NCI-H187 treated with DMSO at 0.1 percent for 48 hours (cell line): ENCODE results near the gene GRM8.

Experiments used
- DNase-seq: peaks from one replicate; lab custom pipeline; 2025; lab: John Stamatoyannopoulos, UW

The GRM8 gene

DNA sequence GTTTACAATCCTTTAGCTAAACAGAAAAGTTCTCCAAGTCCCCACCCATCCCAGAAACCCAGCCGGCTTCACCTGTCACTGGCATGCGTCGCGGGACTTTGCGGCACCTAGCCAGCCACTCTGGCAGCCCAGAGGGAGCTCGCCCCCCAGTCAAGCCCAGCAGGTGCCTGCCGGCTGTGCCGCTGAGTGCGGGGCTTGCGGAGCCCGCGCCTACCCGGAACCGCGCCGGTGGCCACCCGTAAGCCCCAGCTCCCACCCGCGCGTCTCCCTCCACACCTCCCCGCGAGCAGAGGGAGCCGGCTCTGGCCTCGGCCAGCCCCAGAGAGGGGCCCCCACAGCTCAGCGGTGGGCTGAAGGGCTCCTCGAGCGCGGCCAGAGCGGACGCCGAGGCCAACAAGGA is 446.1 kb downstream of the GRM8 start:
- no peak for DNase-seq

DNA sequence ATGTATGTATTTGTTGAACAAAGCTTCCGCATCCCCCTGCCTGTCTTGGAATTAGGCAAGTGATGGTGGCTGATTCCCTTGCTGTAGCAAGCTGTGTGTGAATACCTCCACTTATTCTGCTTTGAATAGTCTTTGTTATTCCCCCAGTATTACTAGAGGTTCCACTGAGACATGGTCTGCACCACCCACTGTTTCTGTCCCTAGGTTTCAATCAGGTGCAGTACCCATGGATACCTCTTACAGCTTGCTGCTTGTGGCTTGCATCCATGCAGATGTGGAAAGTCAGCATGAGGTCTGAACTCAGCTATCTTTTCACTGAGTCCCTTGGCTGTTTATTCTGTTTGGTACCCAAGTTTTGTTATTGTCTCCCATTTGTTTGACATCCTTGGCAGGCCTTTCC is 447.4 kb downstream of the GRM8 start:
- DNase-seq, result no peak

DNA sequence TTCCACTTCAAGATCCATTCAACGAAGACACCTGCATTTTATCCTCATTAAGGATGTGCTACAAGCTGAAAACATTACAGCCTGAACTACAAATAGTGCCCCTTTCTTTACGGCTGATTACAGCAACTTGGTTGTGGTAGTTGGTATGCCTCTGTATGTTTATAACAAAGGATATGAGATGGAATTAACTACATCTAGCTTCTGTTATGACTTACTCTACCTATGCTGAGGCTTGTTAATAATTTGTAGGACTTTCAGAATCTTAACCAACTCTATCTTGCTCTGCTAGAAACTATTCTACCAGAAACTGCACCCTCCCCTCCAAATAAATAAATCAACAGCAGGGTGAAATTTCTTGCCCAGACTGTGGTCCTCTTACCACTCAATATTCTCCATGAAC is 448.1 kb downstream of the GRM8 start:
- DNase-seq, result no peak

DNA sequence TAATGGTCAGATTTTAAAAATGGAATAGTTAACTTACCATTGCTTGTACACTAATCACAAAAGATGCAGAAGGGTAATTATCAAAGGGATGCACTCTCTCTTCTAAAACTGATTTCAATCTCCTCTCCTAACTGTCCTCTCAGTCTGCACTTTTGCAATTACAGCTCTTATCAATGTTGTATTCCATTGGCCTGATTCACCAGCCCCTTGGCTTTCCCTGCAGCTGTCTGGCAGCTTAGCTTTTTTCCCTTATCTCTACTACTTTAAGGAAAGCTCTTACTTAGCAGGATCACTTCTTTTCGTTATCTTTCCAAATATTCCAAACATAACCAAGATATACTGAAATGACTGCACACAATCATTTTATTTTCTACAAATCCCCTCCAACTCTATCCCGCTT is 448.8 kb downstream of the GRM8 start:
- DNase-seq, result no peak

DNA sequence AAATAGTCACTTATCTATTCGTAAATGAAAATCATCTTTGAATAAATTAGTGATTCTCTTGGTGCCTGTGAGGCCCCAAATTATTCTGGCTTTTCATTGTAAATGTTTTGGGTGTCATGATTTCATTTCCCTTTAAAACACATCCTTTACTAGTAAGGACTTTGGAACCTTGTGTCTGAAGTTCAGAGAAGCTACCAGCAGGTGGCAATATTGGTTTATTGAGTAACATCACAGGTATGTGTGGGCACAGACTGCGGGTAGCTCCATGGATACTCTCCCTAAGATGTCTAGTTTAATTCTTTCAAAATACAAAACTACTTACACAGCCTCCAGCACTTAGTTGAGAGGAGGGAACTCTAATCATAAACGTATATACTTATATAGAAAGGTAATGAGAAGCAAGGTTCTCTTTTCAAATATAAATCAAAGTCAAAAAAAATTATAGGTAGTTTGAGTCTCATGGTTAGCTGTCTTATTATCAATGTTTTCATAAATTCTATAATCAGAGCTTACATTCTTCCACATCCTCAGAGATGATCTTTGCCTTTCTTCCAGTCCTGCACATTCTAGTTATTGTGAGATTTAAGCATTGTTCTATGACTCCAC is 449.6 kb downstream of the GRM8 start:
- peak; percentile 71 for DNase-seq

DNA sequence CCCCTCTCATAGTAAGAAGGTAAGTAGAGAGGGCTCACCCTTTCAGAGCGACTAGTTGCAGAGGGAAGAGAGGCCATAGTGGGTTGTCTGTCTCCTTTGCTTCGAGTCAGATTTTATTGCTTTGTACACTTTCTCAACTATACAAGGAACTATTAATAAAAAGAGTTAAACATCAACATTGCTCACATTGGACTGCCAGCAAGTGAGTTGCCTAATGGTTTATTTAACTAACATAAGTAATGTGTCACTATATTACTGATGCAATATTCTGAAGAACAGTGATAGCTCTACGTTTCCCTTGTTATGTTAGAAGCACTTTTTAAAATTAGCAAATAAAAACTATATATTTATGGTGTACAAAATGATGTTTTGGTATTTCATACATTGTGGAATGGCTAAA is 451.0 kb downstream of the GRM8 start:
- no peak for DNase-seq

DNA sequence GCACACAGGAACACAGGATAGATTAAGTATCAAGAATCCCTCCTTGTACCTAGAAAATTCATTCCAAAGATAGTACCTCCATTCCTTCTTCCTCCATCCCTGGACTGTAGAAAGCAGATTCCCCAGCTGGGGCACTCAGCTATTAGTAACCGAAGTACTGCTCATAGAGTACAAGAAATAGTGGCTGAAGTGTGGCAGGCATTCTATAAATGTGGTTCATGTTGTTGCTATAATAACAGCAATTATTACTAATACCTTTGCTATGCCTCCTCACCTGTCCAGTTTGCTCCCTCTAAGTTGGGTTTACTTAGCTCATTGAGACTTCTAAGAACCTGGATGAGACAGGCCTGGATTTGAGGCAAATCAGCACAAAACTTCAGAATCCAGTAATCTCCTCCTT is 453.2 kb downstream of the GRM8 start:
- DNase-seq, result no peak

DNA sequence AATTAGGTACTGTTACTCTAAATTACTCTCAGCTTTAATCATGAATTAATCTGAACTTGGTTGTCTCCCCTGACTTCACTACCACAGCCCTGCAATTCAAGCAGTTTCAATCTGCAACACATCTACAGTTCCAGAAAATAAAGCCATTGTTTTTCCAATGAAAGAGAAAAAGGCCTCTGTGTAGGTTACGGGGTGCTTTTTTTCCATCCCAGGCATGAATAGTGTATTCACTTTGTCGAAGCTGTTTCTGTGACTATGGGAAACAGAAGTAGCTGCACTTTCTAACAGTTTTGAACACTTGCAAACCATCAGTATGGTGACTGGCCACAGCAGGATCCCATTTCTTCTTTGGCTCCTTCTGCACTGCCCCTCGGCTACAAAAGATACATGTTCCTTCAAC is 460.2 kb downstream of the GRM8 start:
- no peak for DNase-seq

DNA sequence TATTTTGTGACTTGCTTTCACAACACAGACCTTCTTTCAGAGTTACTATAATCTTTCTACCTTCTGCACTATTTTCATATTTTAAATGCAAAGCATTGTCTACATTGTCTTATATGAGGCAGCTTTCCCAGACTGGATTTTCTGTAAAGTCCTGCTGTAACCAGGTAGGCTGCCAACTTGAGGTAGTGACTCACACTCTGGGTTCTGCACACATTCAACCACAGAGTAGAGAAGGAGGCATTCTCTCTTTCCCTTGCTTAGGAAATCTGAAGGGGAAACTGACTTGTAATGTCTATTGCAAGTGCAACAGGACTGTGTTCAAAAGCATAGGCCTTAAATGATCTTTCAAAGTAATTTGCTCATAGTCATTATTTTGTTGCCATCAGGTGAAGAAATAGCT is 461.4 kb downstream of the GRM8 start:
- DNase-seq, result no peak

DNA sequence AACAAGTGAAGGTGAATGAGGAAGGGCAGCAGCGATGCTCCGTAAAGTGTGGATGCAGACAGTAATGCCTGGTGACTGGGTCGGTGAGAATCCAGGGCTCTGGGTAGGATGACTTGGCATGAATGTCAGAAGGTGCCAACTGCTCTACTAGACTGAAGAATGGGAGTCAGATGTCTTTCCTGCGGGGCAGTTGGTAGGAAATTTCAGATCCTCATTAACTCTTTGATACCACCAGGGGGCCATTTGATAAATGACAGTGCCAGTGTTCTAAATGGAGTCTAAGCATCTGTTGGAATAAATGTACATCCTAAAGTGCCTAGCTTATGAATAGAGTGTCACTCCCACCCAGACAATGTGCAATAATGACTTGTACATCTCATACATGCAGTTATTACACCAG is 462.0 kb downstream of the GRM8 start:
- no peak for DNase-seq

DNA sequence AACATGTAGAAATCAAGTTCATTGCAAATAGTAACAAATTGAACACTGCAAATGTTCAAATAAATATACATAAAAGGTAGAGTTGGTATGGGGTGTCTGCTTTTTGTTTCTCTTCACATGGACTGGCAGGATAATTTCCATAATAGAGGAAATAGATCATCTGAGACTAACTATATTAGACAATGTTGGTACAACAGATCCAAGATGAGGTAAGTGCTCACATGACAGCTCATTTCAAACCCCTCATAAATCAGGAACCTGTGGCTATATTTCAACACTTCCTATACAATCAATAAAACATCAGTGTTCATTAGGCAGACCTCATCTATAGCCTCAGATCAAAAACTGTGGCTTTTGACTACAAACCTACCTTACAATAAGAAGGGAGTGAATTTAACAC is 469.1 kb downstream of the GRM8 start:
- DNase-seq, result no peak

DNA sequence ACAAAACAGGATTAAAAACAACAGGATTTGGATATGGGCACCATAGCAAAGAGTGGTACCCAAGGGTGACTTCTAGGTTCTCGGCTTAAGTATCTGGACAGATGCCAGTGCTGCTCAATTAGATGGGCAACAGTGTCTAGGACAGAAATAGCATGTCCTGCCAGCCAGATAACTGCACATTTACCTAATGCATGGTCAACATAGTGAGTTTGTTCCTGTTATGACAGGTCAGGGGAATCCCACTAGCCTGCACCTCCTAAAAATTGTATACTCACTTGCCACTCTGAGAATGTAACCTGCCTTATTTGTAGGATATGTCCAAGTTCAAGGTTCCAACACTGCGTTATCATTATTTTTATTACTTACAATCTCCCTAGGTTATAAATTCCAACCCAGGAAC is 471.7 kb downstream of the GRM8 start:
- no peak for DNase-seq

DNA sequence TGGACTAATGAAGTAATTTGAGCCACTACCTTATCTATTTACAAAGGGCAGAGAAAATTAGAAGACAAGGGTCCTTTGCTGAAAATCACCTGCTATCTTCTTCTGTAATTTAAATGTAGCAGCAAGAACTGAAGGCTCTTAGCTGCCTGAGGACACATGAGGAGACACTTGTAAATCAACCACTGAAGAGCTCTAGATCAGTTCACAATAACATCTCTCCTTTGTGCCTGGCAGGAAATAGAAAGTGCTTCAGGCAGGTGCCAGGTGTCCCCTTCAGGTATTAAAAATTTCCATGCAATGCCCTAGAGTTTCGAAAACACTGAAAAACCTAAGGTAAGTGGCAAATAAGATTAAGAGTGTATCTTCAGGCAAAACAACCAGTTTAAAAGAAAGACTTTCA is 474.6 kb downstream of the GRM8 start:
- peak; percentile 100 for DNase-seq

DNA sequence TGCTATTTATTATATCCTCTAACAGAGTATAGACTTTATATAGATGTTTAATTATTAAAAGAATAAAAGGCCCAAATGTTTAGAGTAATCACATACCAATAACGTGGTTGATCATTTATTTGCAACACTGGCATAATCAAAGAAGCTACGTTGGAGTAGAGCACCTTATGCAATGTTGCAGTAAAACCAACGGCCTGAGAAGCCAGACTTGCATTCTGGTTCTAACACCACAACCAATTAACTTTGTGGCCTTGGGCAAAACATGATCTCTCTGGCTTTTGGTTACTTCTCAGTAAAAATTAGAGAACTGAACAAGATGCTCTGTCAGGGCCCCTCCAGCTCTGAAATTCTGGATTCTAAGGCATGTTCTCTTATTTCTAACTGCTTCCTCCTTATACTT is 476.2 kb downstream of the GRM8 start:
- no peak for DNase-seq

DNA sequence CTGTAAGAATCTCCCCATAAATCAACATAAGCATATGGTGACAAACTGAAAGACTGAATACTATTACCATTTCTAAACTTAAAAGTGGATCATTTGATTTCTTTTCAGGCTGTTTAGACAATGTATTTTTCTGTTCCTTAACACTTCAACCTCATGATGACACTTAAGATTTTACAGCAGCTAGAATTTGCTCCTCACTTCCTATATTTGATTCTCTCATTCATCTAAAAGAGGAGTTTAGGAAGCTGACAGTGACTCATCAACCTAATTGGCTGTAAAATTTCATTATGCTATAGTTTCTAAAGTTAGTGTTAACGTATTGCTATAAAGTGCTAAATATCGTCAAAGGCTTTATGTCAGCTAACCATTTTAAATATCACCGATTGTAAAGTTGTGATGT is 478.7 kb downstream of the GRM8 start:
- no peak for DNase-seq

DNA sequence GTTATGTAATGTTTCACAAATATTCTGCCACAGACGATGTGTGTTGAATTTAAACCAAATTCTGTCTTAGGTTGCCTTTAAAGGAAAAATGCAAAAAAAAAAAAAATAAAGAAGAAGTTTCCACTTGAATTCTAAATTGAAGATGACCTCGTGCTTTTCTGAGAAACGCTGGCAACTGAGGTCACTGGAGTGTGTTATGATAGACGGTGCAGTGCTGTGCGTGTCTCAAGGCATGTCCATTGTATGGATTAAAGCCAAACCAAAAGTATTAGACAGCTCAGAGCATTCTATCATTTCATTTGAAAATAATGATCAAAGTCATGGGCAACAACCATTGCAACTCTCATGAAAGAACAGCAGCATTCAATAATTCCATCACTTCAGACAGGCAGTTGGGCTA is 483.9 kb downstream of the GRM8 start:
- DNase-seq, result no peak

DNA sequence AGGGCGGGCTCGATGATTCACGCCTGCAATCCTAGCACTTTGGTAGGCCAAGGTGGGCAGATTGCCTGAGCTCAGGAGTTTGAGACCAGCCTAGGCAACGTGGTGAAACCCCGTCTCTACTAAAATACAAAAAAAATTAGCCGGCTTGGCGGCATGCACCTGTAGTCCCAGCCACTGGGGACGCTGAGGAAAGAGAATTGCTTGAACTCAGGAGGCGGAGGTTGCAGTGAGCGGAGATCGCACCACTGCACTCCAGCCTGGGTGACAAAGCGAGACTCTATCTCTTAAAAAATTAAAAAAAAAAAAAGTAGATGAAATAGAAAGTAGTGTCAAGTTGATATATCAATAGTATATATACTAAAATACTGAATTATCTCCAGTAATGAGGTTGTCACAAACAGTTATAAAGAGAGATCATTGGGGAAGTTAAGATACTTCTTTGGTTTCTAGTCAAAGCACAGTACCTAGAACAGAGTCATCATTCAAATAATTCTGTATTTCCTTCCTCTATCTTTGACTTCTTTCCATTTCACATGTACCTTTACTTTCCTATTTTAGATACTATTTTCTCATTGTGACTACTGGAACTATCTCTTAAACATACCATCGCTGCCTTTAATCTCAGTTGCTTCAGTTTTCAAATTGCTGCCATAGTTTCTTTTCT is 491.7 kb downstream of the GRM8 start:
- DNase-seq, result no peak

DNA sequence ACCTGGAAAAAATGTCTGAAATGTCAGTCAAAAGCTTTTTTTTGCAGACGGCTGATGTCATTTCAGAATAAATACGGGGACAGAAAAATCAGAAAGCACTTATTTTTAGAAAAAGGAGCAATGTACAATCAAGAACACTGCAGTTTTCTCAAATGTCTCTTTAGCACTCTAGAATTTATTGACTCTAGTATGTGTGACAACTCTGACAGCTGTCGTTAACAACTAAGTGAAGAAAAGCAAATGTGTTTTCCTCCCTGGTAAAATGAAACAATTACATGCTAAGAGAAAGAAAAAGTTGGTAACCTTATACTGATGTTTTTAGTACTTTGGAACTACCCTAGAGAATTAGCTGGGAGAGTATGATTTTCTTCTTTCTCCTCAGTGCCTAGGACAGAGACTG is 497.4 kb downstream of the GRM8 start:
- DNase-seq, result no peak

DNA sequence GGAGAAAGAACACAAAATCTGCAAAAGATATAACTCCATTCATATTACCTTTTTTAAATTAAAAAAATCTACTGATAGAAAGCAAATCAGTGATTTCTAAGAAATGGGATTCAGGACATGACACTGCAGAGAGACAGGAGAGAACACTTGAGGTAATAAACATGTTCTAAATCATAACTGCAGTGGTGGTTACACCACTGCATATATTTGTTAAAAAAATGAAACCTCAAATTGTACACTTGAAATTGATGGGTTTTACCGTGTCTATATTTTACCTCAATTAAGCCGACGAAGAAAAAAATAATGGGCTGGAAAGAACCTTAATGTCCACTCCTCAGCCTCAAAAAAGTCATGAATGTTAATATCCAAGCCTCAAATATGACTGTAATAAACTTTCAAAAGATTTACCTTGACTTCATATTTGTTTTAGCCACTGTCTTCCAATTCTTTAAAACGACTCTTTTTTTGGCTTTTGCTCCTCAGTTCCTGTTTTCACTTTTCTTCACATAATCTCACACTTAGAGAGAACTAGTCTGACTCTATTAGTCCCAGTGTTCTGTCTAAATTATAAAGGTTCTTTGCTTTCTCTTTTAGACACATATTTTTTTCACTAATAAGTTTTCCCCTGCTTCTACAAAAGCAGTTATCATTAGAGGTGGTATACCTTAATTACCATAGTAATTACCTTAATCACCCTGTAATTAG is 502.4 kb downstream of the GRM8 start:
- DNase-seq, result no peak

DNA sequence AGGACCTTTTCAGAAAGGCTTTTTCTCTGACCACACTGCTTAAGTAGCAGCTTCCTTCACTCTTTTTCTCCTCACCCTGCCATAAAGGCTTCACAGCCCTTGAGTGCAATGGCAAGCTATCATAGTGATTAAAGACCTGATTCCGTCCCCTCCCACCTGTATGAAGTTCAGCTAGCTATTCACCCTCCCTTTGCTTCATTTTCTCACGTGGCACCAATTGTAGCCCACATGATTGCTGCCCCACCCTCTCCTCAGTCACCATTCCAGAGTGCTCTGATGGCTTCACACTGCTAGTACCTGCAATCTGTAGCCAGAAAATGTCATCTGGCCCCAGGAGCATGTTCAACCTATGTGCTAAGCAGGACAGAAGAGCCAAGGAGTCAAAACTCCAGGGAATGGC is 523.8 kb downstream of the GRM8 start:
- no peak for DNase-seq

DNA sequence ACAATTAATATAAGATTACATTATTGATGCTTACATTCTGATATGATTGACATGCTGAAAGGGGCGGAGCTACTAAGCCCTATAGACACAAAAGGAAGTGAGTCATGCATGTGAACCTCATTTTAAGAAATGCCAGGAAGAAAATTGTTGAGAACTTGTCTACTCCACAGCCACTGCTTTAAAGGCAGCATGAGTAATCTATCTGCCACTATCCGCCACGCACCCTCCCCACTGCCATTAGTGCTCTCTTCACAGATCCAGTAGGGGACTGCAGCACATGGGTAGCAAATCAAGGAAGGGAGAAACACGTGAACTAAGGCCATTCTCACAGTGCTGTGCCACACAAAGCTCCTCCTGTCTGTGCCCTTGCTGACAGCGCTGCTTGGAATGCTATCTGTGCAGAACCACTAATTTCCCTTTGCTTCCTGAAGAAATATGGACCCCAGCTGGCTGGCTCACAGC is 524.8 kb downstream of the GRM8 start:
- no peak for DNase-seq

DNA sequence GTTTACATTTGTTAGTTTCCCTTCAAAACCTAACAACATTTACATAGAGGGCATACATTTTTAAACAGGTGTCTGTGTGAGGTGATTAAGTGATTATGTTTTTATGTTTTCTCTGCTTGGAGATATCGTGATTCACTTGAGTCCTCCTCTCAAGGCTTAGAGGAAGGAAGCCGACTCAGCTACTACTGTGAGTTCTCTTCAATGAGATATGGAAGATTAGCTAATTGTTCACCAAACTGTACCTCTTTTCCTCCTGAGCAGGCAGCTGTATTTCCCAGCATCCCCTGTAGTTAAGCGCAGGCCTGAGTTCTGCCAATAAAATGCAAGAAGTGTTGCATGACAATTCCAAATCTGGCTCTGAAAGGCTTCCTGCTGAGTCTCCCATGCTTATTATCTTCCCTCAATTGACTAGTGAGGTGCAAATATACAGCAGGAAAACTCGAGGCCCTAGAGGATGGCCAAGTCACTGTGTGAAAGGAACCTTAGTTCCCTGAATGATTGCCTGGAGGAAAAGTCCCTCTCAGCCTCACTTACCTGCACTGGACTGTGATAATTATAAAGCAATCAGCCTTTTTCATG is 528.7 kb downstream of the GRM8 start:
- DNase-seq, result no peak

DNA sequence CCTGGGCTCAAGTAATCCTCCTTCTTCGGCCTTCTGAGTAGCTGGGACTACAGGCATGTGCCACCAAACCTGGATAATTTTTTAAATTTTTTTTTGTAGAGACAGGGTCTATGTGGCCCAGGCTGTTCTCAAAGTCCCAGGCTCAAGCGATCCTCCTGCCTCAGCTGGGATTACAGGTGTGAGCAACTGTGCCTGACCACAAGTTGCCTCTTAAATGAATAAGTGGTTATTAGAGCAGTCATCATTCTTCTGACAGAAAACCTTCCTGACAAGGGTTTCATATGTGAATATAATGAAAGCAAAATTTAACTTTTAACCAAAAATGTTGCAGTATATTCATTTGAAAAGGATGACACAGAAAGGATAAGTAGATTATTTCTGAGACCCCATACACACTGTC is 532.5 kb downstream of the GRM8 start:
- DNase-seq, result no peak
